Measurements from ENCODE around the gene VAMP5. TPM values are rescaled to one million over a fixed set of nuclear protein-coding genes. Genes with fewer than 3 reads are reported as not detected.

The VAMP5 gene
- total and polyA plus RNA-seq, 9 of the 15 experiments (the other 6 are each of a cell fraction or from before 2014, with no cell fraction given), result 0.54 to 1.9 (median 1.5) TPM; not detected in 2

- Histone ChIP-seq H3K27me3 (ENCODE audit: control insufficient read depth in 2 of 2, insufficient read depth in 2 of 2, low read length in 2 of 2) (no peaks in the 10 kb centered on the region), H3K79me2 (ENCODE audit: control insufficient read depth, insufficient read depth, low read length) (peaks cover 42% of the 10 kb centered on the region), H3K36me3 (ENCODE audit: control insufficient read depth, insufficient read depth, low read length) (peaks cover 33% of the 10 kb centered on the region; the same call in 2 of the 3 replicates), H3K9me3 (replicated peaks; ENCODE audit: control insufficient read depth, insufficient read depth, low read depth, low read length) (no peaks in the 10 kb centered on the region), H3K27ac (ENCODE audit: extremely low read depth, low read depth, low read length) (no peak overlapping the region), H3K4me2 (ENCODE audit: insufficient read depth, low read length) (no peak overlapping the region), H3K9ac (ENCODE audit: insufficient read depth in 1 of 2, low read depth in 2 of 2, low read length in 2 of 2) (peak overlapping the region in 1 of 2 experiments; percentile 46; a peak in 1 of 4 replicates), H2AFZ (ENCODE audit: low read depth, low read length) (no peak overlapping the region), H3K4me1 (replicated peaks in 1 of 2; ENCODE audit: control insufficient read depth in 2 of 2, insufficient read depth in 2 of 2, low read length in 2 of 2) (peaks cover 15 to 46% of the 10 kb centered on the region in 2 experiments; a peak in 4 of 5 replicates), H3K4me3 (no peak overlapping the region), H3K9me1 (ENCODE audit: control insufficient read depth, insufficient read depth, low read length) (no peaks in the 10 kb centered on the region), H4K20me1 (replicated peaks; ENCODE audit: control insufficient read depth, insufficient read depth, low read length) (no peaks in the 10 kb centered on the region)
- no peak for FAIRE-seq
- in situ Hi-C loops (cut with MboI) (no loop called here), intact Hi-C loops (cut with micrococcal nuclease) (loop anchor here (5.0 kb wide), 1 partner anchor 178 kb away; no protein-coding TSS in a partner anchor)
- TF ChIP-seq RBFOX2 (IDR thresholded peaks at IDR 0.05; ENCODE audit: low read depth, low read length) (0 out of 2 replicates have a peak, but pooled peaks have one; percentile 43), ZBTB8A (IDR thresholded peaks at IDR 0.05; ENCODE audit: partially characterized antibody) (no peak), PTBP1 (IDR thresholded peaks at IDR 0.05; ENCODE audit: low read depth, low read length) (no peak), NFIX (CRISPR knock-in tag; IDR thresholded peaks at IDR 0.05; ENCODE audit: low read depth) (no peak)
- TF ChIP-seq, protein P1, sequence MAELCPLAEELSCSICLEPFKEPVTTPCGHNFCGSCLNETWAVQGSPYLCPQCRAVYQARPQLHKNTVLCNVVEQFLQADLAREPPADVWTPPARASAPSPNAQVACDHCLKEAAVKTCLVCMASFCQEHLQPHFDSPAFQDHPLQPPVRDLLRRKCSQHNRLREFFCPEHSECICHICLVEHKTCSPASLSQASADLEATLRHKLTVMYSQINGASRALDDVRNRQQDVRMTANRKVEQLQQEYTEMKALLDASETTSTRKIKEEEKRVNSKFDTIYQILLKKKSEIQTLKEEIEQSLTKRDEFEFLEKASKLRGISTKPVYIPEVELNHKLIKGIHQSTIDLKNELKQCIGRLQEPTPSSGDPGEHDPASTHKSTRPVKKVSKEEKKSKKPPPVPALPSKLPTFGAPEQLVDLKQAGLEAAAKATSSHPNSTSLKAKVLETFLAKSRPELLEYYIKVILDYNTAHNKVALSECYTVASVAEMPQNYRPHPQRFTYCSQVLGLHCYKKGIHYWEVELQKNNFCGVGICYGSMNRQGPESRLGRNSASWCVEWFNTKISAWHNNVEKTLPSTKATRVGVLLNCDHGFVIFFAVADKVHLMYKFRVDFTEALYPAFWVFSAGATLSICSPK (IDR thresholded peaks at IDR 0.05; ENCODE audit: borderline replicate concordance), result no peak
- no peak for DNase-seq (ENCODE audit: extremely low read depth in 1 of 4, low spot score in 3 of 4)
- no TSS peak for BruUV-seq (replicated peaks)
- ChIA-PET POLR2A (interaction anchor here (0.5 to 4.5 kb wide), 10 partner anchors 9 to 836 kb away, joined by 3 to 25 read pairs (median 4); partner anchors contain the start of genes C2orf68, MAT2A and VAMP8), CTCF (ENCODE audit: low intra/inter-chr PET ratio) (no interaction called here)
- WGBS (ENCODE audit: insufficient coverage, low coverage, missing lambda C conversion rate), result 89% methylated on average over 2 of the region's 3 CpGs
- no peak for ATAC-seq
Measured at GRCh38 chr2:85600235-85600575, 16.0 kb downstream of the VAMP5 start.

Data from K562 (cell line).